GM18868 (cell line): Measurements from ENCODE around the gene MRNIP.

Experiments used
- ATAC-seq: cut with Tn5 transposase; IDR thresholded peaks from one replicate; pipeline ENCODE4 v1.9.1; 2021; ENCODE audit warnings: mild to moderate bottlenecking, moderate library complexity; ENCODE audit not compliant: unreplicated experiment

MRNIP gene

DNA sequence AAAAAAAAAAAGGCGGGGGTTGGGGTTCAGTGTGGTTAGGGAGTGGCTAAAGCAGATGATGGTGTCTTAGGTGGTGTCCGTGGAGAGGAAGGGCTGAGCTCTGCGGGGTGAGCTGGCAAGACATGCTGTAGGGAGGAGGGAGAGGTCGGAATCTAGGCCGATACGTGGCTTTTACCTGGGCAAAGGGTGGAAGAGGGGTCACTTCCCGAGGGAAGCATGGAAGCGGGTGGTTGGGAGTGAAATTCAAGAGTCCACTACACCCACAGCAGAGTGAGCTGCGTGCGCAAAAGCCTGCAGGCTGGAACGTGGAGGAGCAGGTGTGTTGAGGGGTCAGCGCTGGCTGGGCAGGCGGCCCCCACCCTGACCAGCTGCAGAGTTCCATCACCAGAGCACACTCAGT is 31.3 kb upstream of the MRNIP start:
- ATAC-seq = no peak

- no peak for ATAC-seq
These were observed 29.2 kb upstream of the MRNIP start for GRCh38 chr5:179887802-179888201.

DNA sequence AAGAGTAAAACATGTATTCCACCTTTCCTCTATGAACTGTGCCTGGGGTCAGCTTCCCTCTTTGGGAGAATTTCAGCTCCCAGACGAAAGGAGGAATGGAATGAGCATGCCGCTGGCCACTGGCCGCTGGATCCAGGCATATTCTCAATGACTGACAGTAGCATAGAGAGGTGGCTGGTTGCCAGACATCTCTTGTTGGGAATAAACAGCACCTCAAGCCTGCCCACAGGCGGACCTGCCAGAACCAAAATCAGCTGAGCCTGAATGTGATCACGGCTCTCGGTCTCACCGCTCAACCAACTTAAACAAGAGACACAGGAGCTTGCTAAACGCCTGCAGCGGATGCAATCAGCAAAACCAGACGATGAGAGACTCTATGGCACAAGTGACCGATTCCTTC is 28.5 kb upstream of the MRNIP start:
- ATAC-seq = no peak

- ATAC-seq = no peak
These were observed 27.7 kb upstream of the MRNIP start for GRCh38 chr5:179886190-179886911.

GRCh38 chr5:179885491-179886090 is 27.0 kb upstream of the MRNIP start:
- no peak for ATAC-seq

DNA sequence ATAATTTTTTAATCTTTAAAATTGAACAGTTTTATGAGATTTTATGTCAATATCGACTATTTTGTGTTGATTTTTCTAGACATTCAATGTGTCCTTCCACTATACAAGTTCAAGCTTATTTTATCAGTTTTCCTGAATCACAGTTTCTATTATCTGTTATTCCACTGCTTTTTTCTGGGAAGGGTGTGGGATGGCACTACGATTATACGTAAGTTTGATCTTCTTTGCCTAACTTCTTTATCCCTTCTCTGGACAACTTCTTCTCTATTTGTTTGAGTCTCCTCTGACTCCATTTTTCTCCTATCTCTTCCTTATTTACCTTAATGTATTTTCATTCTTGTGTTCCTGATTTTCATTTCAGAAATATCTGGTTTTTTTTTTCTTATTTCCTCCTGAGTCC is 24.5 kb upstream of the MRNIP start:
- ATAC-seq = no peak

GRCh38 chr5:179882338-179882737 is 23.7 kb upstream of the MRNIP start:
- no peak for ATAC-seq

GRCh38 chr5:179880848-179881590 is 22.4 kb upstream of the MRNIP start:
- ATAC-seq = no peak

GRCh38 chr5:179880066-179880650 is 21.5 kb upstream of the MRNIP start:
- ATAC-seq = no peak

DNA sequence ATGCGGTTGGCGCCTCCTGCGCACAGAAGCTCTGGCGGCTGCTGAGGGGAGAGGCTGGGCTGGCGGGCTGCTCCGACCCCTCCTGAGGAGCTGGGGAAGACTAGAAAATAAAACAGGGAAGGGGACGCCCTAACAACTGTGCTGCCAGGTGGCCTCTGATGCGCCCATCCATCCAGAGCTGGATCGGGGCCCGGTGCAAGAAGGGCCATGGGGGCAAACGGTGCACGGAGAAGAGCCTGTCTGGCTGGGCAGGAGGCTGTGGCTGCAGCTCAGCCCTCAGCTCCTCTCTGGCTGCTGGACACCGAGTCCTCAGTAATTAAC is 21.0 kb upstream of the MRNIP start:
- no peak for ATAC-seq

DNA sequence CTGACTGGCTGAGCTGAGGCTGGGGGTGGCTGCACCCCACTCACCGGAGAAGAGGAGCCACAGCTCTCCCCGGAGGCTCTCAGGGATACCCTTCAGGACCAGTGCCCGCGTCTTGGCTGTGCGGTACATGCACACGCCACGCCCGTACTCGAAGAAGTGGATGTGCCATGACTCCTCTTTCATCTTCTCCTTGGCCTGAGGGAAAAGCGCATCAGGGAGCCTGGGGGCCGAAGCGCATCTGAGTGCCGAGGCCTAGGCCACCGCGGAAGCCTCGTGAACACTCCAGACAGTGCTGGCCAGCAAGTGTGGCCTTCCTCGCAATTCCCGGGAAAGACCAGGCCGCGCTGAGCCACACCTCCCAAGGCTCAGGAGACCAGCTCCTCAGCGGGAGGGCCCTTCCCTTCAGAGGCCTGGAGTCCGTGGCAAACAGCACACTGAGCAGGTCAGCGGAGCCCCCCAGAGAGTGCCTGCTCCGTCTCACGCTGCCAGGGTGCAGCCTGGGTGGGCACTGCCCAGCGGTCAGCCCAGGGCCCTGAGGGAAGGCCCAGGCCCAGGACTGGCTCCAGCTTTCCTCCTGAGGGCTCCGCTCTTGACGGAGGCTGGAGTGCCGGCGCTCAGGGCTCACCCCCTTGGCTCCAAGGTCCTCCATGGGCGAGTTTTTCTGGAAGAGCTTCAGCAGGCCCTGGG is 20.5 kb upstream of the MRNIP start:
- ATAC-seq = no peak

DNA sequence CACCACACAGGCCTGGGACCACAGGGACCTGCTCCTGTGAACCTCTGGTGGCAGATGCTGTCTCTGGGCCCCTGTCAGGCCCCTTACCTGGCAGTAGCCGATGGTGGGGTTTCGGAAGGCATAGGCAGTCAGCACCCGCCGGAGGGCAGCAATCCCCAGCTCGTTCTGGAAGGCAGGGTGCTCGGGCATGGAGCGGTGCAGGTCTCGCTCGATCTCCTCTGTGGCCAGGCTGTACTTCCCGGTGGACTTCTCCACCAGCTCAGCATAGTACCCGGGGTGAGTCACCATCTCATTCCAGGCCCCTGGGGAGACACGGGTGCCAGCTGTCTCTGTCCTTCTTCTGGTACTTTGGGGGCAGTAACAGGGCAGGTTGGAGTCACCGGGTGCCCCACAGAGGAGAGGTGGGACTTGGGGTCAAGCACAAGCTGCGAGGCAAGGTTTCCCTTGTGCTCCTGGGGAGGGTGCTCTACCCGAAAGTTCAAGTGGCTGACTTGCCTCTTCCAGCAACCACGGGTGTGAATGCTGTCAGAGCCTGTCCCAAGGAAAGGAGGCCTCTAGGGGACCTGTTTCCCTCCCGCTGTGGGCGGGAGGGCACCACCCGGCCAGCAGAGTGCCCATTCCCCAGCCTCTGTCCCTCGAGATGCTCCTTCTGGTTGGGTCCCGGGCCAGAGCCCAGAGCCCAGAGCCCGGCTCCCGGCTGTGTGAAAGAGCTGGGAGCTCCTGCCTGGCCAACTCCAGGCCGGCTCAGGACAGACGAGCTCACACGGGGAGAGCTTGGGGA is 19.8 kb upstream of the MRNIP start:
- no peak for ATAC-seq

GRCh38 chr5:179876610-179876952 is 18.0 kb upstream of the MRNIP start:
- ATAC-seq = no peak

DNA sequence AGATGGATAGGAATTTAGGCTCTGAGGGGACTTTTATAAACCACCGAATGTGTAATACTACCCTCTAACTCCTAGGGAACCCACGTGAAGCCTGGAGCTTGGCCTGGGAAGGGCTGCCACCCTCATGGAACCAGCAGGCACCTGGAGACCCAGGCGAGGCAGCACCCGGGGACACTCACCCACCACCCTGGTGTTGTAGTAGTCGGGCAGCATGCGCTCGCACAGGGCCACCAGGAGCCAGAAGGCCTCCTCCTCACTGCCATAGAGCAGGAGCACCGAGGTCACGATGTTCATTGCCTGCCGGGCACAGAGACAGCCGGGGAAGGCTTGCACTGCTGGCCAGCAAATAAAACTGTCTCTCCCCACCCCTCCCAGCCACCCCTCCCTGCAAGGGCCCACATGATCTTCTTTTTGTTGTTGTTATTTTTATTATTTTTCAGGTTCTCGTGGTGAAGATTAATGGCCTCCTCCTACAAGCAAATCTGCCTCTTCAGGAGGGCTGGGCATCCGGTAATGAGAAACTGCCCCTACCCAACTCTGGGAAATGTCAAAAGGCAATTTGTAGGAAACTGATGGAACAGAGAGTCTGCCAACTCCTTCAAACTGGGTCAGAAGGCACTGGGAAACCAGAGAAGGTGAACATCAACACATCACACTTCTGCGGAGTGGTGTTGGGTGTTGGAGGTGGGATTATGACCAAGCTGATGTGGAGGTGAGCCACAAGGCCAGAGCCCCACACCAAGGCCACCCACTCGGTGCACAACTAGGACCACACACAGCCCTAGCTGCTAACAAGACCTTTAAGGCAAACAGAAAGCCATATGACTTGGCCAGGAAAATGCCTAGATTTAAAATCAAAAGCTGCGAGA is 17.4 kb upstream of the MRNIP start:
- no peak for ATAC-seq

DNA sequence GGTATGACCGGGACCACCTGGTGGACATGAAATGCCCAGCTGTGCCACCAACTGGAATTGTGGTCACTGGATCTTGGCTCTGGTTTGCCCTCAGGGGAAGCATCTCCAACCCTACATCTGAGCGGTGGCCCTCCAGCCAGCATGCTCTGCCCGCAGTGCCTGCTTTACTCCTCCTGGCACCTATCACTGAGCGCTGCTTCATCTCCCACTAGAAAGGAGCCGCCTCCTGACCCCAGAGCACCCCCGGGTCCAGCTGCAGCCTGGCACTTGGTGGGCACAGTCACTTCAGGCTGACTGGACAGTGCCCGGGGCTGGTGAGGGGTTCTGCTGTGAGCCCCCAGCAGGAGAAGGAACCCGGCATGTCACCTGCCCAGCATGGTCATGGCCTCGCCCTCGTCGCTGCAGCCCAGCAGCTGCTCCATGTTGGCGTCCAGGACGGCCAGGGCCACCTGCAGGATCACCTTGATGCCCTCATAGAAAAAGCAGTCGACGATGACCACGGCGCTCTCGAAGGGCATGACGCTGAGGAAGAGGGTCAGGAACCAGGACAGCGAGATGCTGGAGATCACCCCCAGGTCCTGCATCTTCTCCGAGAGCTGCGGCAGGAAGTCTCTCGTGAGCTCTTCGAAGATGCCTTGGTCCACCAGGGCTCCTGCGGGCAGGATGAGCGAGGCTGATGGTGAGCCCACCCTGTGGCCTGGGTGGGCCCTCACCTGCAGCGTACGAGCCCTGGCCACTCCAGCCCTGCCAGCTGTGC is 16.1 kb upstream of the MRNIP start:
- no peak for ATAC-seq

DNA sequence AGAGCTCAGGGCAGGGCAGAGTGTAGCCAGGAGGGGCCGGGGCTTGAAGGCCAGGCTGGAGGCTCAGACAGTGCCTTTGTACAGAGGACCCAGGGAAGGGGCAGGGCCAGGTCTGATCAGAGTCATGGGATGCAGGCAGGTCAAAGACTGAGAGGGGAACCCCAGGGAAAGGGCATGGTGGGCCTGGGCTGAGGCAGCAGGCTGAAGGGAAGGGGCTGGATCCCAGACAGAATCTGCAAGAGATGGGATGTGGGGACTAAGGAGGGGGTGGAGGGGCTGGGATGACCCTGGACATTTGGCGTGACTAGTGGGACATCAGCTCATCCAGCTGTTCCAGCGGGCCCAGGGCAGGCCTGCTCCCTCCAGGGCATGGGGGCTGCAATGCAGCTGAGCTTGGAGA is 15.5 kb upstream of the MRNIP start:
- ATAC-seq = no peak

- ATAC-seq = no peak
These were observed 15.0 kb upstream of the MRNIP start for GRCh38 chr5:179873588-179874110.

GRCh38 chr5:179872828-179873575 is 14.4 kb upstream of the MRNIP start:
- ATAC-seq = no peak
